GM21529 (cell line): ENCODE data around the gene TRIML1.

Experiments used
- ATAC-seq: cut with Tn5 transposase; IDR thresholded peaks from one replicate; pipeline ENCODE4 v1.9.1; 2021; ENCODE audit not compliant: unreplicated experiment

The TRIML1 gene, protein sequence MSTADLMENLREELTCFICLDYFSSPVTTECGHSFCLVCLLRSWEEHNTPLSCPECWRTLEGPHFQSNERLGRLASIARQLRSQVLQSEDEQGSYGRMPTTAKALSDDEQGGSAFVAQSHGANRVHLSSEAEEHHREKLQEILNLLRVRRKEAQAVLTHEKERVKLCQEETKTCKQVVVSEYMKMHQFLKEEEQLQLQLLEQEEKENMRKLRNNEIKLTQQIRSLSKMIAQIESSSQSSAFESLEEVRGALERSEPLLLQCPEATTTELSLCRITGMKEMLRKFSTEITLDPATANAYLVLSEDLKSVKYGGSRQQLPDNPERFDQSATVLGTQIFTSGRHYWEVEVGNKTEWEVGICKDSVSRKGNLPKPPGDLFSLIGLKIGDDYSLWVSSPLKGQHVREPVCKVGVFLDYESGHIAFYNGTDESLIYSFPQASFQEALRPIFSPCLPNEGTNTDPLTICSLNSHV

GRCh38 chr4:188139141-188139540, at the start of gene TRIML1:
TSS of gene TRIML1 (plus strand) at chr4:188139441. CDS start at chr4:188139559, 118 bp downstream.
- ATAC-seq = no peak

GRCh38 chr4:188092824-188093223, 46.4 kb upstream of the TRIML1 start:
- ATAC-seq = no peak

GRCh38 chr4:188106454-188106853, 32.8 kb upstream of the TRIML1 start:
- ATAC-seq = no peak

- ATAC-seq = no peak
Measured at GRCh38 chr4:188107931-188108843, 31.1 kb upstream of the TRIML1 start.

DNA sequence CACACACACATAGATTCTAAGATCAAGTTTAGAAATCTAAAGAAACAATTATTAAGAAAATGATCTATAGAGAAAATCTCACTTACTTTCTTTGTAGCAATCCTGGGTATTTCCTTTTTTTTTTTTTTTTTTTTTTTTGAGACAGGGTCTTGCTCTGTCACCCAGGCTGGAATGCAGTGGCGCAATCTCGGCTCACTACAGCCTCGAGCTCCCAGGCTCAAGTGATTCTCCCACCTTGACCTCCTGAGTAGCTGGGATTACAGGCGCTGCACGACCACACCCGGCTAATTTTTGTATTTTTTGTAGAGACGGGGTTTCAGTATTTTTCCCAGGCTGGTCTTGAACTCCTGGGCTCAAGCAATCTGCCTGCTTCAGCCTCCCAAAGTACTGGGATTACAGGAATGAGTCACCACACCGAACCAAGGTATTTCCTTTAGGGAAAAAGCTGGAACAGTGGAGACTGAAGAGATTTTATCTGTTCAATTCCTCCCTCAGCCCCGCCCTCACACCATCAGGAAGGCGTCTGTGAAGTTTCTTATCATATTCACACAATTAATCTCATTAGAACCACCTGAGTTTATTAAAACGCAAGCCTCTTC, 30.0 kb upstream of the TRIML1 start, which contains the start of gene TRIML2:
Gene TRIML2 (minus strand): TSS at position 447 of the 599 bp plus-strand sequence. CDS start 4,235 bp downstream, outside the sequence.
- ATAC-seq = no peak

- no peak for ATAC-seq
Measured at GRCh38 chr4:188110036-188110435, 29.2 kb upstream of the TRIML1 start.

GRCh38 chr4:188110741-188111471, 28.3 kb upstream of the TRIML1 start:
- ATAC-seq = no peak

DNA sequence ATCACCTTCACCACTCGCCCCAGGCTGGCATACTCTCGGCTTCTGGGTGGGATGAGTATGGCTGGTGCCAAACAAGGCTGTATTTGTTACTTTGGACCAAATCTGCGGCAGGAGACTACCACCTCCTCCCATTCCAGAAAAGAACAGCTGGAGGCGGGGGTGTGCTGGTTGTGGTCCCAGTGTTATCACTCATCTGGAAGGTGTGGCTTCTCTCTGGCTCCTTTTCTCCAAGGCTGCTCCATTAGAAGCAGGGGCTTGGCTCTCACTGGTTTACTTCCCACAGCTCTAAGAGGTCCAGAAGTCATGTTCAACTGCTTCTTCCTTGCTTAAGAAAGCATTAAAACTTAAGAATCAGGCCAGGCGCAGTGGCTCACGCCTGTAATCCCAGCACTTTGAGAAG, 27.3 kb upstream of the TRIML1 start:
- ATAC-seq = no peak

DNA sequence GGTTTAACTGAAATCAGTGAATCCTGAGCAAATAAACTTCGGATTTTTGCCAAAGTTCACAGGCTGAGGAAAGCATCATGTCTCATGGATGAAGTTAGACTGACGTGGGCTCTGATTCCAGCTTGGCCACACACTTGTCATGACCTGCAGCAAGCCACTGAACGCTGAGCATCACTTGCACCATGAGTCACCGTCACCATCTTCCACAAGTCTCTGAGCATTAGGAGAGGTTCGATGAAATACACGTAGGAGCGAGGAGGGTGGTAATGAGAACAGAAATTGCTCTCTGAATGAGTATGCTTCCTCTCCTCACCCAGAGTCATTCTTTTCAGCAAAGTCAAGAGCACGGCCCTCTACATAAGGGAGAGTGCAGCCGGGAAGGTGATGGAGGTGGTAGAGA, 26.1 kb upstream of the TRIML1 start:
- no peak for ATAC-seq

- ATAC-seq = no peak
Measured at GRCh38 chr4:188117631-188118324, 21.5 kb upstream of the TRIML1 start.

DNA sequence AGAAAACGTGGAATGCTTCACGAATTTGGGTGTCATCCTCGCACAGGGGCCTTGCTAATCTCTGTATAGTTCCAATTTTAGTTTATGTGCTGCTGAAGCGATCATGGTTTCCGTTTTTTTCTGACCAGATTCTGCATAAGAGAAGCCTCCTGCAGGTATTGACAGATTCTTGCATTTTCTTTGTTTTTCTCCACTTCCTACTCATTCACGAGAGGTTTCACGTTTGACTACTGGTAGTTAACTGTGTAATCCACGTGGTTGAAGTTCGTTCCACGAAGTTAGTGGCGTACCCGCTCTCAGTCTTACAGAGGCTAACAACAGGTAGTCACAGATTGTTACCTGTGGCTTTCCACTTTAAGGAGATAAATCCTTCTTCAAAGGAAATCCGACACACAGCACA, 17.7 kb upstream of the TRIML1 start:
- no peak for ATAC-seq

DNA sequence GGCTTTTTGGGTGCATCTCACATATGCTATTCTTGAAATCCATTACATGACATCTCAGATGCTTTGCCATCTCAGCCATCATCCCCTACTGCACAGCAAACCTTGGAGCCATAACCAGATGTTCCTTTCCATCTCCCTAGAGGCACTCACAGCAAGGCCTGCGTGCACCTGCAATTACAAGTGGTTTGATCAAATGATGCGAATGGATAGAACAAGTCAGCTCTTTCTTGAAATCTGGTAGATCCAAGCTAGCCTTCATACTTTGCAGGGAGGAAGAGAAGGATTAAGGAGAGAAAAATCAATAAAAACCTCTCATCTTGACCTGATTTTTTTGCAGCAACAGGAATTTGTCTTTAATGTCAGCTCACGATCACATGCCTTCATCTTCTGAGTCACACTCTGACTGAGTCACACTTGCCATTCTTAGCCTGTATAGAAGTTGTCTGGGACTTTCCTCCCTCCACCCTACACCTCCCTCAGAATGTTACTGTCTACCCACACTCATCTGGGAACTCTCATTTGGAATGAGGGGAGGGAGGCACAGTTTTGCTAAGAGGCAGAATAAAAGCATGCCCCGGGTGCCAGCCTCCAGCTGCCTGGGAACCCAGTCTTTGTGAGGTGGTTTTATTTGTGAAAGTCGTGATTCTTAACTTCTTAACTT, 11.9 kb upstream of the TRIML1 start:
- ATAC-seq = no peak

DNA sequence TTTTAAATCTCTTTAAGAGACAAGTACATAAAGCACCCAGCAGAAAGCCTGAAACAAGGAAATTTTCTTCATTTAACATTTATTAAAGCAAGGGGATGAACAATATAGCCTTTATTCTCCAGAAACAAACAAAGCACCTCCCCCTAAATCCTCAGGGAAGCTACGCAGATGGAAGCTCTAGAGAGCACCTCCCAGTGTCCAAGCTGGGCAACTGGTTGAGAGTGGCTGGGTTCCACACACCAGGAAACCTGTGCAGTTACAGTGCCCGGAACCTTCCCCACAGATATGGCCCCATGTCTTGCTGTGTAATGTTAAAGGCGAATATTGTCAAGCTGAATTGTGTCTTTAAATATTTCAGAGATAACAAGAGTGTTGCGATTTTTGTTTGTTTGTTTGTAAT, 8.9 kb upstream of the TRIML1 start:
- ATAC-seq = no peak

DNA sequence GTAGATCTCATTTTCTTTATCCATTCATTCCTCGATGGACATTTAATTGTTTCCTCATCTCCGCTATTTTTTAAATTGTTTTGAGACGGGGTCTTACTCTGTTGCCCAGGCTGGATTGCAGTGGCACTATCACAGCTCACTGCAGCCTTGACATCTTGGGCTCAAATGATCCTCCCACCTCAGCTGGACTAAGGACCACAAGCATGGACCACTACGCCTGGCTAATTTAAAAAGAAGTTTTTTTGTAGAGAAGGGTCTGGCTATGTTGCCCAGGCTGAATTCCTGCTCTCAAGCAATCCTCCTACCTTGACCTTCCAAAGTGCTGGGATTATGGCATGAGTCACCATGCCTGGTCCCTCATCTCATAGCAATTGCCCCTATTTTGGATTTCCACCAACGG, 7.0 kb upstream of the TRIML1 start:
- no peak for ATAC-seq

DNA sequence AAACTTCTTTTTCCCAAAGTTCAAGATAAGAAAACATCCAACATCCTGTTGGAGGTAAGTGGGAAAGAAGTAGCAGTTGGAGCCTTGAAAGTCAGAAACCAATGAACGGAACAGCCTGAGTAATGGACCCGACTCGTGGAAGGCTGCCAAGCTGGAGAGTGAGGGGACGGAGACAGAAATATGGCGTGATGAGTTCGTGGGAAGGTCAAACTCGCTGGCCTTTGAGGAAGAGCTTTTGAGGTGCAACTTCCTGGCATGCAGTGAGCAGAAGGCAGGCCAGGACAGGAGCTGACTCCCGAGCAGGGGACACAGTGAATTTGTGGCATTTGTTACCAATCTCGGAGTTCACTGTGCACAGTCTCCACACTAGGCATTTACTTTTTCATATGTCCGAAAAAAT, 1.0 kb upstream of the TRIML1 start:
- no peak for ATAC-seq

GRCh38 chr4:188139671-188140070, 430 bp downstream of the TRIML1 start:
- no peak for ATAC-seq

DNA sequence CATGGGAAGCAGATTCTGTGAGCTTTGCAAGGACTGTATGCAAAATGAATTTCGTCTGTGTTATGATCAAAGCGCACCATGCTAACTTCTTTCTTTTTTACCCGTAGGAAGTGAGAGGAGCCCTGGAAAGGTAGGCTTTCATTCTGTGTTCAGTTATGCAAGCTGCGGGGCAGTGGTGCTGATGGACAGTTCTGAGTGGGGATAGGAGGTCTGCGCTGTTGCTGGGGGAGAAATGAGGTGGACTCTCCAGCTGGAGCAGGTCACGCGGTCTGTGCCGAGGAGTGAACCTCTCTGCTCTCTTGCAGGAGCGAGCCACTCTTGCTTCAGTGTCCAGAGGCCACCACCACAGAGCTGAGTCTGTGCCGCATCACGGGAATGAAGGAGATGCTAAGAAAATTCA, 4.5 kb downstream of the TRIML1 start:
- no peak for ATAC-seq

DNA sequence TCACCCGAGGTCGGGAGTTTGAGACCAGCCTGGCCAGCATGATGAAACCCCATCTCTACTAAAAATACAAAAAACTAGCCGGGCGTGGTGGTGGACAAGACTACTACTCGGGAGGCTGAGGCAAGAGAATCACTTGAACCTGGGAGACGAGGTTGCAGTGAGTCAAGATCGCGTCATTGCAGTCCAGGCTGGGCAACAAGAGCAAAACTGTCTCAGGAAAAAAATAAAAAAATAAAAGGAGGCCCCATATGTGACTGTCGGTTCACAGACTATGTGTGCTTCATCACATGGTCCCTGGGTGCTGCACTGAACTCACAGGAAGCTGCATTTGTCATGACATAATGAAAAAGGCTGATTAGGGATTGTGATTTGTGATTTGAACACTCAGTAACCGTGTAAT, 6.4 kb downstream of the TRIML1 start:
- no peak for ATAC-seq

GRCh38 chr4:188146618-188147017, 7.4 kb downstream of the TRIML1 start:
- no peak for ATAC-seq

DNA sequence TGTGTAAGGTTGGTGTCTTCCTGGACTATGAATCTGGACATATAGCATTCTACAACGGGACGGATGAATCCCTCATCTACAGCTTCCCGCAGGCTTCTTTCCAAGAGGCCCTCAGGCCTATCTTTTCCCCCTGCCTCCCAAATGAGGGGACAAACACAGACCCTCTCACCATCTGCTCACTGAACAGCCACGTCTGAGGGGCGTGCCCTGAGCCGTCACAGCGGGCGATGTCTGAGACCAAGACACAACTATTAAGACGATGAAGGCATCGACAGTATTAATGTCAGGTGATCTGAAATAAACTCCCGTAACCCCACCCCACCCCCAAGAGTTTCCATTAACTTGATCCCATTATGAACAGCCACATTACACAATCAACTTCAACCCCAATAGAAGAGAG, 7.9 kb downstream of the TRIML1 start:
- ATAC-seq = no peak
